C4-2B (cell line): ENCODE data around the gene NT5C1A.

Experiments used
- CTCF ChIP-seq: fragments of 450-650 bp; conservative IDR thresholded peaks from 2 replicates; pipeline ENCODE4 v1.5.1; 2017; ENCODE audit warnings: mild to moderate bottlenecking
- ZFX ChIP-seq: fragments of 450-650 bp; IDR thresholded peaks from 2 replicates; pipeline ENCODE4 v1.6.1; 2017

- TF ChIP-seq CTCF = no peak
- no peak for TF ChIP-seq ZFX
Measured at GRCh38 chr1:39614488-39614887, 57.4 kb downstream of the NT5C1A start.
